Endothelial cell of umbilical vein (primary cell): Measurements from ENCODE around the gene NTS. TPM values are rescaled to one million over a fixed set of nuclear protein-coding genes. Genes with fewer than 3 reads are reported as not detected.

ENCODE experiments used
- BruUV-seq: library from RNA; stranded (reverse); fragments of 400-500 nt; replicated peaks from 2 replicates; lab custom pipeline; 2021; lab: Mats Ljungman, UMichigan
- CTCF ChIA-PET: fragments of 300-600, 350-600 bp; sonication (Branson Sonifier 250); formaldehyde crosslinking; loops from one replicate; lab custom pipeline; 2021; ENCODE audit warnings: antibody characterized with exemption, inconsistent platforms; lab: Charles Lee
- POLR2A ChIA-PET: fragments of 300-600, 350-600 bp; sonication (Branson Sonifier 250); formaldehyde crosslinking; loops from one replicate; lab custom pipeline; 2021; ENCODE audit warnings: antibody characterized with exemption, inconsistent platforms; lab: Charles Lee
- DNase-seq: peaks from one replicate; pipeline ENCODE4 v3.0.0-alpha.2; 2011; ENCODE audit warnings: low read depth, low spot score
- FAIRE-seq: peaks from 2 replicates; lab custom pipeline; 2011; peaks lifted over from hg19 to GRCh38; lab: Jason Lieb, UNC
- H2AFZ ChIP-seq: 2 replicates; pipeline ENCODE4 v1.6.0; 2012; ENCODE audit warnings: low read depth, low read length, control low read depth, inconsistent platforms
- H3K27ac ChIP-seq: 2 replicates; pipeline ENCODE4 v1.5.1; 2011; ENCODE audit warnings: low read depth, mild to moderate bottlenecking, control low read depth, low read length, moderate library complexity; ENCODE audit not compliant: insufficient read depth
- H3K27me3 ChIP-seq, 2 experiments: 2 replicates each; pipeline versions ENCODE4 v1.6.0 to v1.6.1; 2011; ENCODE audit warnings: low read length in 2 of 2, mixed read lengths in 1 of 2; ENCODE audit not compliant: control insufficient read depth in 2 of 2, insufficient read depth in 2 of 2
- H3K36me3 ChIP-seq, 2 experiments: 2 replicates in 1 of 2; 3 replicates in 1 of 2; pipeline ENCODE4 v1.5.1; 2011; ENCODE audit warnings: low read length in 2 of 2, mild to moderate bottlenecking in 1 of 2, moderate library complexity in 1 of 2; ENCODE audit not compliant: control insufficient read depth in 2 of 2, insufficient read depth in 2 of 2; ENCODE audit errors: extremely low read depth in 1 of 2
- H3K4me1 ChIP-seq: 3 replicates; pipeline ENCODE4 v1.5.1; 2011; ENCODE audit warnings: mild to moderate bottlenecking, low read length; ENCODE audit not compliant: control insufficient read depth, insufficient read depth; ENCODE audit errors: extremely low read depth
- H3K4me2 ChIP-seq: 2 replicates; pipeline ENCODE4 v1.6.1; 2011; ENCODE audit warnings: low read length, control low read depth, mixed read lengths; ENCODE audit not compliant: insufficient read depth
- H3K4me3 ChIP-seq, 3 experiments: fragments of 200-600 bp in 1 of 3; sonication (generic), shearing (Covaris generic) in 1 of 3; replicated peaks in 1 of 3; 2 replicates each; pipeline ENCODE4 v1.5.1; 2011 to 2016; ENCODE audit warnings: control low read depth in 3 of 3, low read length in 3 of 3, mild to moderate bottlenecking in 2 of 3, inconsistent platforms in 1 of 3, low read depth in 1 of 3, moderate library complexity in 1 of 3; ENCODE audit not compliant: insufficient read depth in 1 of 3
- H3K79me2 ChIP-seq: 2 replicates; pipeline ENCODE4 v1.6.0; 2012; ENCODE audit warnings: low read length, inconsistent platforms; ENCODE audit not compliant: control insufficient read depth, insufficient read depth
- H3K9ac ChIP-seq: replicated peaks from 2 replicates; pipeline ENCODE3; 2011; ENCODE audit warnings: low read length, control low read depth; ENCODE audit not compliant: insufficient read depth; ENCODE audit errors: extremely low read depth
- H3K9me1 ChIP-seq: replicated peaks from 3 replicates; pipeline ENCODE4 v1.6.0; 2011; ENCODE audit warnings: mild to moderate bottlenecking, low read length; ENCODE audit not compliant: control insufficient read depth, insufficient read depth; ENCODE audit errors: extremely low read depth
- H3K9me3 ChIP-seq: replicated peaks from 2 replicates; pipeline ENCODE4 v1.5.1; 2012; ENCODE audit warnings: low read length, inconsistent platforms; ENCODE audit not compliant: control insufficient read depth, insufficient read depth
- H4K20me1 ChIP-seq: replicated peaks from 2 replicates; pipeline ENCODE3; 2011; ENCODE audit warnings: mild to moderate bottlenecking, low read length; ENCODE audit not compliant: control insufficient read depth, insufficient read depth; ENCODE audit errors: extremely low read depth
- CTCF ChIP-seq, 2 donors: IDR thresholded peaks; 1 replicate in 1 of 2; 2 replicates in 1 of 2; pipeline ENCODE4 v1.5.1; 2011; ENCODE audit warnings: low read length in 2 of 2, mild to moderate bottlenecking in 2 of 2, moderate library complexity in 2 of 2, control low read depth in 1 of 2, inconsistent platforms in 1 of 2, low read depth in 1 of 2; ENCODE audit not compliant: insufficient read depth in 1 of 2; ENCODE audit errors: extremely low read depth in 1 of 2
- EZH2 ChIP-seq: IDR thresholded peaks from 2 replicates; pipeline ENCODE4 v1.6.1; 2012; ENCODE audit warnings: borderline replicate concordance, low read depth, mild to moderate bottlenecking, moderate library complexity, low read length, inconsistent platforms; ENCODE audit not compliant: severe bottlenecking
- GATA2 ChIP-seq: IDR thresholded peaks from 2 replicates; pipeline ENCODE4 v1.7.0; 2011; ENCODE audit warnings: low read depth, mild to moderate bottlenecking, moderate library complexity, mixed read lengths, low read length; ENCODE audit not compliant: insufficient read length, insufficient read depth
- JUN ChIP-seq: IDR thresholded peaks from 2 replicates; pipeline ENCODE4 v1.6.1; 2011; ENCODE audit warnings: borderline replicate concordance, low read depth; ENCODE audit not compliant: insufficient read length, insufficient read depth
- MYC ChIP-seq: IDR thresholded peaks from one replicate; pipeline ENCODE4 v1.6.1; 2011; ENCODE audit warnings: mild to moderate bottlenecking, low read depth, low read length
- dilution Hi-C: fragments of 300-500 bp; cut with MboI; formaldehyde crosslinking; loops from one replicate; pipeline ENCODE4 v1.15.0; 2019; ENCODE audit warnings: low sequenced_read_pairs; ENCODE audit not compliant: extremely low pct_ligation_motif_present
- intact Hi-C: fragments of 100-400 bp; cut with micrococcal nuclease; formaldehyde crosslinking; loops from one replicate; pipeline ENCODE4 v1.10.0; 2022
- polyA plus RNA-seq, 4 experiments: library from polyadenylated mRNA; depleted of rRNA in 3 of 4; stranded (reverse) in 3 of 4; unstranded in 1 of 4; fragments of >200 nt; gene quantifications; 2 replicates each; pipeline versions ENCODE4 v1.2.1 to v1.2.3, GENCODE V29; 2011 to 2012; ENCODE audit warnings: missing spikeins in 1 of 4
- total RNA-seq: library from RNA; stranded (reverse); gene quantifications from 2 replicates; pipeline ENCODE4 v1.2.3, GENCODE V29; 2021

The NTS gene
- total and polyA plus RNA-seq, 2 donors (not counting 3 experiments of a cell fraction or from before 2014, with no cell fraction given), result not detected

- Histone ChIP-seq H3K9ac (no peak overlapping the region), H3K9me1 (no peaks in the 10 kb centered on the region), H2AFZ (no peak overlapping the region), H3K79me2 (no peaks in the 10 kb centered on the region), H3K27me3 (no peaks in the 10 kb centered on the region), H3K36me3 (no peaks in the 10 kb centered on the region), H3K4me2 (peak overlapping the region; percentile 31), H3K4me3 (no peak overlapping the region), H3K9me3 (no peaks in the 10 kb centered on the region), H3K4me1 (no peaks in the 10 kb centered on the region), H3K27ac (no peak overlapping the region), H4K20me1 (no peaks in the 10 kb centered on the region)
- peak; percentile 53 for DNase-seq
- intact Hi-C loops, result loop anchor here (1.0 to 10.0 kb wide), 9 partner anchors 48 to 1924 kb away; no protein-coding TSS in a partner anchor
- no peak for TF ChIP-seq JUN
- no peak for TF ChIP-seq EZH2
- no peak for TF ChIP-seq MYC
- no peak for TF ChIP-seq GATA2
- TF ChIP-seq CTCF (IDR thresholded peaks at IDR 0.05; ENCODE audit: extremely low read depth in 1 of 2, insufficient read depth in 1 of 2, low read depth in 1 of 2, low read length in 2 of 2), result peak; percentile 20 to 27
- FAIRE-seq, result no peak
- CTCF ChIA-PET, result interaction anchor here (0.6 to 2.5 kb wide), 61 partner anchors 9 to 1928 kb away, joined by 3 to 172 read pairs (median 4); partner anchors contain the start of gene ALX1
- BruUV-seq, result no TSS peak
- dilution Hi-C loops, result no loop called here
- POLR2A ChIA-PET, result no interaction called here
Measured at GRCh38 chr12:85920324-85920947, 46.3 kb downstream of the NTS start.
